Lung microvascular endothelial cell (primary cell): ENCODE measurements around the gene RABGAP1L. TPM values are rescaled to one million over a fixed set of nuclear protein-coding genes. Genes with fewer than 3 reads are reported as not detected.
"Not testable (repeated sequence)": the region's sequence is repeated elsewhere in the genome, so short reads cannot be mapped to it uniquely, and the experiment has no call there.

Experiments
- DNase-seq, 2 donors: peaks; one replicate each; pipeline versions ENCODE4 v3.0.0 to v3.0.0-alpha.2; 2010; ENCODE audit warnings: low read depth in 2 of 2
- total RNA-seq: library from RNA; depleted of rRNA; stranded (reverse); fragments of >200 nt; gene quantifications from 2 replicates; pipeline ENCODE4 v1.2.1, GENCODE V29; 2014

Gene RABGAP1L
- total RNA-seq, 1 donor from 2014 or later, result 27.0 TPM

DNA sequence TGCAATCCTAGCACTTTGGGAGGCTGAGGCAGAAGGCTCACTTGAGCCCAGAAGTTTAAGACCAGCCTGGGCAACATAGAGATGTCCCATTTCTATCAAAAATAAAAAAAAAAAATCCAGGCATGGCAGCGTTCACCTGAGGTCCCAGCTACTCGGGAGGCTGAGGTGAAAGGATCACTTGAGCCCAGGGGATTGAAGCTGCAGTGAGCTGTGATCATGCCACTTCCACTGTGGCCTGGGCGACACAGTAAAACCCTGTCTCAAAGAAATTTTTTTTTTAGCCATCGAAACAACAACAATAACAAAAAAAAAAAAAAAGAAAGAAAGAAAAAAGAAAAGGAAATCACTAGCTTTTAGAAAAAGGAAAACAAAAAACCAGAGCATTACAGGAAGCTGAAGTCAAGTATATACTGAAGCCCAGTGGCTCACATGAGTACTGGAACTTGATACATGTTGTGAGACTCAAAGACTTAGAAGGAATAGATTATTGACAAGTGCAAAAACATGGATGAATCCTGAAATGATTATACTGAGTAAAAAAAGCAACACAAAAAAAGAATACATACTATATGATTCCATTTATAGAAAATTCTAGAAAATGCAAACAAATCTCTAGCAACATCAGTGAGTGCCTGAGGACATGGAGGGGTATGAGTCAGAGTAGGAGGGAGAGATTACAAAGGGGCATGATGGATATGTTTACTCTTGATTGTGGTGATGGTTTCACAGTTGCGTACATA lies 6.1 kb upstream of the RABGAP1L start:
- peak in 1 of 2 donors; percentile 61 for DNase-seq

DNA sequence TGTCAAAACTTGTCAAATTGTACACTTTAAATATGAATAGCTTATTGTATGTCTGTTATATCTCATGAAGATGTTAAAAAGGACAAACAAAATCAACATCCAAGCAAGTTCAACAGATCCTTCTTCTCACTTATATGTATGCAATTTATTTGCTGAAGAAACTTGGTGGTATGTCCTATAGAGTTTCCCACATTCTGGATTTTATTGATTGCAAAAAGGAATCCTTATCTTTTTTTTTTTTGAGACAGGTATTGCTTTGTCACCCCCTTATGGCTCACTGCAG lies 5.6 kb upstream of the RABGAP1L start:
- DNase-seq, result no peak

DNA sequence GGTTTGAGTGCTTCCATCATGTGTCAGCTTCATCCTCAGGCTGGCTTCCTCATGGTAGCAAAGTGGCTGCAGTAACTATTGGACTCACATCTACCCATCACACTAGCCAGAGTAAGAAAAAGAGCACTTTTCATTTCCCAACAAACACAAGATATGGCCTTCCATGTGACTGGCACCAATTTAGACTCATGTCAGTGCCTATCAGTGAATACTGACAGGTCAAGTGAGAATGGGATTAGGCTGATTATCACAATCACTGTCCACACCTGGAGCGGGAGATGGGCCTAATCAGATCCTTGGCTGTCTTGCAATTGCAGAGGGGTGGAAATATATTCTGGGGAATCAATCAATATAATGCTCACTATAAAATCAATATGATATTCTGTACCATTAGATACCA lies 2.9 kb upstream of the RABGAP1L start:
- no peak for DNase-seq

DNA sequence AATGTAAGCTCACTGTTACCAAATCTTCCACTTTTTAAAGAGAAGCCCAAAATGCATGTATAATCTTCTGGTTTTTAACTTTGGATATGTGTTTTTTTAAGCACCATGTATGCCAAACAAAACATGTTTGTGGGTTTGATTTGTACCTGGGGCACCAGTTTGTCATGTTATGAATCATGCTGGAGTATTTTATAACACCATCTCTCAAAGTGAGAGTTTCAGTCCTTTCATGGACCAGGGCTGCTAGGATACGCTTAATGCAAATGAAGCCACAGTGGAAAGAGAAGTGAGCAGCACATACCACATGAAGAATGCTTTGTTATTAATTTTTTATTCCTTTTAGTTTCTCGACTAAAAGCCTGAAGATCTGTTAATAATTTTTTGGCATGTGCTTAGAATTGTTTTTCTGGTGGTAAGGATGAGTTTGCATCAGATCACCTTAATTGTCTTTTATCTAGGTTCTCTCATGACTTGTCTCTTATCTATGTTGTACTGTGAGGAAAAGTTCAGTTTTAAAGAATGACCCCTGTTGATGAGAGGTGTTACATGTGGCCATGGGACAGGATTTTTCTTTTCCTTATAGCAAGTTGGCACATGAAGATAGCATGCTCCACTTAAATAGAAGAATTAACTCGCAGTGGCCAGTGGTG lies 2.0 kb upstream of the RABGAP1L start:
- no peak for DNase-seq

DNA sequence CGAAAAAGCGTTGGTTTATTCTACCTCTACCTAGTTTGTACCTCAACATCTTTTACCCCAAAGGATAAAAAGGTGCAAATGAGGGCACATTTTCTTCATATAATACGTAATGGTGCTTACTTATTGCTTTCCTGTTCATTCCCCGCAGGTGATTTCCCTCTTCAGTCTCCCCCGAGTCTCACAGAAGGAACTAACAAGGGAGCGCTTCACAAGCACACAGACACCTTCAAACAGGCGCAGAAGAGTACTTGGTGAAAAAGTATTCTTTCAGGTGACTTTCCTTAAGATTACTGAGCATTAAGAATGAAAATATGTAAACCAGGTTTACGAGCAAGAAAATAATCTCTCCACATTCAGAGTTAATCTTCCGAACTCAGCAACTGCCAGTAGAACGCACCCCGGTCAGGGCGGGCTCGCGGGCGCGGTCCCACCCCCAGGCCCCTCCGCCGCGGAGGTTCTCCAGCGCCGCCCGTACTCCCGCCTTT lies 511 bp upstream of the RABGAP1L start:
- DNase-seq, result no peak

DNA sequence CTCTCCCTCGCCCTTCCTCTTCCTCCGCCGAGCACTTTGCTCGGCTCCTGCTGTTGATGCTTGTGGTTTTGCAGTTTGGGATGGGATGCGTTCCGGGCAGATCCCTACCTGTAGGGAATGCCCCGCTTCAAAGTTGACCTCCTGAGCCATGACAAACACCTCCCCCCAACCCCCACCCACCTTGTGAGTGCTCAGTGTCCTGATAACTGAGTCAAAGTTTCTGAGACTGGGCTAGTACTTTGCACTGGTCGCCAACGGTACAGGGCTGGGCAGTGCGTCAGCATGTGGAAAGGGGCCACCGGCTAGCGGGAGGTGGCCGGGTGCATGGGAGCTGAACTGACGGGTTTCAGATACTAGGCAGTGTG lies 771 bp downstream of the RABGAP1L start:
- DNase-seq, result peak; percentile 32 to 41

DNA sequence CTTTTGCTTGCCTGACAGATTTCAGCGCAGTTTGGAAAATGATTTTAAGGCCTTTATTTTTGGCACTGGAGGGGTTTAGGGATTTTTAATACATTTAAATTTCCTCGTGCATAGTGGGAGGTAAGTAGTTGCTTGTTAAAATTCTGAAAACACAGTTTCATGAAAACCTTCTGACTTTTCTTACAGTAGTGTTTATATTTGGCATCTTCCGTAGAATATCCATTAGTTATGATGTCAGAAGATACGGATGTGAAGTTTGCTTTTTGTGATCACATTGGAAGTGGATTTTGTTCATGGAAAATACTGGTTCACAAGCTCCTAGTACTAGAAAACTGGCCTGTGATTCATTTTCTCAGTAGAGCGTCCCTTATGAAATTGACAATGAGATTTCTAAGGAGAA lies 1.3 kb downstream of the RABGAP1L start:
- DNase-seq, result no peak

DNA sequence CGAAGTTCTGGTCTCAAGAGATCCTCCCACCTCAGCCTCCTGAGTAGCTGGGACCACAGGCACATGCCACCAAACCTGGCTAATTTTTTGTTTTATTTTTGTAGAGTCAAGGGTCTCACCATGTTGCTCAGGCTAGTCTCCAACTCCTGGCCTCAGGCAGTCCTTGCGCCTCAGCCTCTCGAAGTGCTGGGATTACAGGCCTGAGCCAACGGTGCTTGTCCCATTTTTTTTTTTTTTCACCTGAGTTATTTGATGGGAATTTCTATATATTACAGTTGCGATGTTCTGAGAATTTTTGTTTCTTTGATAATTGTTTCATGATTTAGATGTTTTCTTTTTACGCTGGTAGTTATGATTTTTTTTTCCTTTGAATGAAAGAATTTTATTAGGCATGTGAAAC lies 2.5 kb downstream of the RABGAP1L start:
- DNase-seq, result no peak

DNA sequence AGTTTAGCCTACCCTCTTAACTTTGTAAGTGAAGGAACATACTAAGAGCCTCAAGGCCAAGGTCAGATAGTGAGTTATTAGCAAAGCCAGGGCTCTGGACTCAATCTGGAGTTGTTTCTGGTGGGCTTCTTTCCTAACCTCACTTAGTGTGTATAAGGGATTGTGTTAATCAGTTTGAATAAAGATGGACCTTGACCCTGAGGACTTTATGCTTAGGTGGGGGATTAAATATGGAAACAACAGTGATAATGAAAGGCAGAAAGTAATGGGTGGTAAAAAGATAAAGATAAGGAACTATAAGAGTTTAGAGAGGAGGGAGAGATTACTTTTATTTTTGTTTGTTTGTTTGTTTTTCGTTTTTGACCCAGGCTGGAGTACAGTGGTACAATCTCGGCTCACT lies 5.5 kb downstream of the RABGAP1L start:
- DNase-seq, result no peak

DNA sequence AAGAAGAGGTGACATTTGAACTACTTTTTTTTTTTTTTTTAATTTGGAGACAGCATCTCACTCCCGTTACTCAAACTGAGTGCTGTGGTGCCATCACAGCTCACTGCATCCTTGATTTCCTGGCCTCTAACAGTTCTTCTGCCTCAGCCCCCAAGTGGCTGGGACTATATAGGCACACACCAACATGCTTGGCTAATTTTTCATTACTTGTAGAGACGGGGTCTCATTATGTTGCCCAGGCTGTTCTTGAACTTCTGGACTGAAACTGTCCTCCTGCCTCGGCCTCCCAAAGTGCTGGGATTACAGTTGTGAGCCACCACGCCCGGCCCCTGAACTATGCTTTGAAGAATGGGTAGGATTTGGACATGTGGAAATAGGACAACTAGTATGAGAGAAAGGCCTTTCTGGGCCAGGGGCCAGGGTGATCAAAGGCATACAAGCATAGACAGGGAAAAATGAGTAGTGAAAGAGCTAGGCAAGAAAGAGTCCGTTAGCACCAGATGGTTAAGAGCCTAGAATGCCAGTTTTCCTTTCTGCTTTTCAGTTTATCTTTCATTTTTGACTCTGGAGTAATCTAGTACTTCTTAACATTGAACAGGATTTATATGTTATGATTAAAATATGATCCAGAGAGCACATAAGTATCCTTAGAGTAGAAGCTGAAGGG lies 6.3 kb downstream of the RABGAP1L start:
- no peak for DNase-seq

DNA sequence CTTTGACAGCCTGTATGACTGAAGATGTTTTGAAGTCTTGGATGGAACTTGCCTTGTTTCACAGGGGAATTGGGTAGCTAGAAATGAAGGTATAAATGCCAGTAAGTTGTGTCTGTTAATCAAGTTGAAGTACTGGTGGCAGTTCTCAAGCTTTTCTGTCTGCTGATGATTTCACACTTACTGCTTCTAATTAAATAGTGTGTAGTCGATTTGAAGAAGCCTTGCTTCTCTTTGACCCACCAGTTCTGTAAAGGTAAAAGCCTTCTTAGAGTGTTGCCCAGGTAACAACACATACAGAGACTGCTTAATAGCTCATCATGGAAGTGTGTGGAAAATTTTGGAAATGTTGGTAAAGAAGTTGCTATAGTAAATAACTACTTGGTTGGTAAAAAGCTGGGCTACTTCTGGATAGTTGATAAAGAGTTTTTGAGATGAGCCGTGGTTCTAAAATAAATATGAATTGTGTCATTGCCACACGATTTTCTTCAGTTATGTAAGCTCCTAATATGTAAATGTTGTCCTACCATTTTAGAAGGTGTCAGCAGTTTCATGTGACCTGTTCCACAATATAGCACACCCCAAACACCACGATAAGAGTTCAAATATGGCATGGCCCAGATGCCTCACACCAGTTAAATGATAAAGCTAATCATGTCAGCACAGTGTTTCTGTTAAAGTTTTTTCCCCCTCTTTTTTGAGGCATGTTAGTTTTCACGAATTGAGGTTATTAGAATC lies 7.4 kb downstream of the RABGAP1L start:
- DNase-seq, result no peak

DNA sequence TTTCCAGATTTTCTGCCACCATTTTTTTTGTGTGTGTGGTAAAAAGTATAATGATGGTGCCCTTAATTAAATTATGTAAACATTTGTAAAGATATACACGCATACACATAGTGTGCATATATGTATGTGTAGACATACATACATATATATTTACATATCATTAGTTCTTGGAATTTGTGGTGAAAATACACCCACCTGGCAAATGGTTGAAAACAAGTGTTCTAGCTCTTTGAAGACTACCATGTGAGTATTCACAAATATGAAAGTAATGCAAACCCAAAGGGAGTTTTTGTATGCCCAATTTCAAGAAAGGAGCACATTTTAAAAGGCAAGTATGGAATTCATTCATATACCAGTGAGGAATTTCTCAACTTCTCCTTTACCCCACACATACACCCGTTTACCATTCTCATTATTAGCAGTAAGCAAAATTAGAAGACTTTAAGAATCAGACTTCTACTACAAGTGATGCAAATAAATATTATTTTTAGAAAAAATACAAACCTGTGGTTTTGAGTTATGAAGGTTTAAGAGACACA lies 8.0 kb downstream of the RABGAP1L start:
- DNase-seq, result no peak

DNA sequence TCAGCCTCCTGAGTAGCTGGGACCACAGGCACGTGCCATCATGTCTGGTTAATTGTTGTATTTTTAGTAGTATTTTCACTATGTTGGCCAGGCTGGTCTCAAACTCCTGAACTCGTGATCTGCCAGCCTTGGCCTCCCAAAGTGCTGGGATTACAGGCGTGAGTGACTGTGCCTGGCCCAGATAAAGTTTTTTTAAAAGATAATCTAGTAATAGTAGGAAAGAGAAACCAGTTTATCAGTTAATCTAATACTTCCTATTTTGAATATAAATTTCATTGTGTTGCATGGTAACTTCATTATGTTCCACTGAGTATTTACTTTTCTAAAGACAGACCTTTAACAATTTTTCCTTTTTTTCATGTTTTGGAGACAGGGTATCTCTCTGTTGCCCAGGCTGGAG lies 10.0 kb downstream of the RABGAP1L start:
- DNase-seq, result no peak

DNA sequence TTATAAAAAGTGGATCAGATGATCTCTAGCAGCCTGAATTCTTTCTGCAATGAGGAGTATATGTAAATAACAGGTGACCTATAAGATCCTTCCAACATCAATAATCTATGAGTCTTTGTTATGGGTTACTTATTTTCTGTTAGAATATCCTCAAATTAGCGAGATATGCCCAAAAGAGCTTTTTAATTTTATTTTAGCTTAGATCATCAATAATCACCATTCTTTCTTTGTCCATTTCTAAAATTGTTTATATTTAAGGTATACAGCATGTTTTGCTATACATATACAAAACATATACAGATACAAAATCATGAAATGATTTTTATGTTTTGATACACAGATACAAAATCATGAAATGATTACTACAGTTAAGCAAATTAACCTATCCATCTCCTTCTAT lies 11.8 kb downstream of the RABGAP1L start:
- DNase-seq, result no peak

DNA sequence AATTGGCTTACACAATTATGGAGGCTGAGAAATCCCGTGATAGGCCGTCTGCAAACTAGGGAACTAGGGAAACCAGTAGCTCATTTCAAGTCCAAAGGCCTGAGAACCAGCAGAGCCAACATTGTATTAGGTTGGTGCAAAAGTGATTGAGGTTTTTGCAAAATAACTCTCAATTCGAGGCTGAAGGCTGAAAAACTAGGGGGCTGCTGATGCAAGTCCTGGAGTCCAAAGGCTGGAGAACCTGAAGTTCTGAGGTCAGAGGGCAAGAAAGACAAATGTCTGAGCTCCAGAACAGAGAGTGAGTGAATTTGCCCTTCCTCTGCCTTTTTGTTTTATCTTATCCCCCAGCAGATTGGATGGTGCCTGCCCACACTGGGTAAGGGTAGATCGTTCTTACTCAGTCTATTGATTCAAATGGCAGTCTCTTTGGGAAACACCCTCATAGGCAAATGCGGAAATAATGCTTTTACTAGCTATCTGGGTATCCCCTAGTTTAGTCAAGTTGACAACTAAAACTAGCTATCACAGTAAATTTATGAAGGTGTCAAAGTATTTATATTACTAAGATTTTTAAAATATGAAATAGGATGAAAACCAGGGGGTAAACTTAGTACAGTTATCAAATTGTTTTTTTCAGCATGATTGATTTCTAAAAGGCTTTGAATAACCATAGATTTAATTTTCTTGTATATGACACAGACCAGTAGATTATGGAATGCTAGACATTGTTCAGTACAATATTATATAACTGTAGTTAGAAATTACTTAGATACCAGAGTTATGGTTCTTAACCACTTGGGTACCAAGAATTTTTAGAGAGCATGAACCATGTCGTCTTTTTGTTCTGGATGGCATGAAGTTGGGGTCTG lies 15.4 kb downstream of the RABGAP1L start:
- no peak for DNase-seq

DNA sequence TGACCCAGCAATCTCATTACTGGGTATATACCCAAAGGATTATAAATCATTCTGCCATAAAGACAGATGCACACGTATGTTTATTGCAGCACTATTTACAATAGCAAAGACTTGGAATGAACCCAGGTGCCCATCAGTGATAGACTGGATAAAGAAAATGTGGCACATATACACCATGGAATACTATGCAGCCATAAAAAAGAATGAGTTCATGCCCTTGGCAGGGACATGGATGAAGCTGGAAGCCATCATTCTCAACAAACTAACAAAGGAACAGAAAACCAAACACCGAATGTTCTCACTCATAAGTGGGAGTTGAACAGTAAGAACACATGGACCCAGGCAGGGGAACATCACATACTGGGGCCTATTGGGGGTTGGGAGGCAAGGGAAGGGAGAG lies 19.1 kb downstream of the RABGAP1L start:
- not testable (repeated sequence) for DNase-seq

DNA sequence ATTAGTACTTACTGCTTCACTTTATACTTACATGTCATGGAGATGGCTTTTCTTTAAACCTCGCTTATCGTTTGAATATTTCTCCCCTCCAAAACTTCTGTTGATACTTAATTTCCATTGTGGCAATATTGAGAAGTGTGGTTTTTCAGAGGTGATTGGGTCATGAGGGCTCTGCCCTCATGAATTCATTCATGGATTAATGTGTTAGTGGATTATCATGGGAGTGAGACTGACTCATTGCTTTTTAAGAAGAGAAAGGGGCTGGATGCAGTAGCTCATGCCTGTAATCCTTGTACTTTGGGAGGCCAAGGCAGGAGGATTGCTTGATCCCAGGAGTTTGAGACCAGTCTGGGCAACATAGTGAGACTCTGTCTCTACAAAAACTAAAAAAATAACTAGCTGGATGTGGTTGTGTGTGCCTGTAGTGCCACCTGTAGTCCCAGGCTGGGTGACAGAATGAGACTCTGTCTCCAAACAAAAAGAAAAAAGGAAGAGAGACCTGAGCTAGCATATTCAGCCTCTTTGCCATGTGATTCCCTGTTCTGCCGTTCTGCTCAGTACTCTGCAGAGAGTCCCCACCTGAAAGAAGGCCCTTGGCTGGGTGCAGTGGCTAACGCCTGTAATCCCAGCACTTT lies 30.2 kb downstream of the RABGAP1L start:
- DNase-seq, result no peak

DNA sequence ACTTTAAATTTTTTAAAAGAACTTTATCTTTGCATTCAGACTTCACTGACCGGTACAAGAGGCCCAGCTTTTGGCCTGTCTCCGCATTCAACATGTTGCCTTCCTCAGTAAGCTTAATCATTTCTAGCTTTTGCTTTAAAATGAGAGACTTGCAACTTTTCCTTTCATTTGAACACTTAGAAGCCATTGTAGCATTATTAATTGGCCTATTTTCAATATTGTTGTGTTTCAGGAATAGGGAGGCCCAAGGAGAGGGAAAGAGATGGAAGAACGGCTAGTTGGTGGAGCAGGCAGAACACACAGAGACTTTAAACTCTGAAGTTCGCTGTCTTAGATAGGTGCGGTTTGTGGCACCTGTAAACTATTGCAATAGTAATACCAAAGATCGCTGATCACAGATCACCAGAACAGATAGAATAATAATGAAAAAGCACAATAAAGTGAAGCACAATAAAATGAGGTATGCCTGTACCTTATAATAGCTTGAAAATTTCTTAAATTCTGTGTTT lies 31.4 kb downstream of the RABGAP1L start:
- DNase-seq, result no peak

DNA sequence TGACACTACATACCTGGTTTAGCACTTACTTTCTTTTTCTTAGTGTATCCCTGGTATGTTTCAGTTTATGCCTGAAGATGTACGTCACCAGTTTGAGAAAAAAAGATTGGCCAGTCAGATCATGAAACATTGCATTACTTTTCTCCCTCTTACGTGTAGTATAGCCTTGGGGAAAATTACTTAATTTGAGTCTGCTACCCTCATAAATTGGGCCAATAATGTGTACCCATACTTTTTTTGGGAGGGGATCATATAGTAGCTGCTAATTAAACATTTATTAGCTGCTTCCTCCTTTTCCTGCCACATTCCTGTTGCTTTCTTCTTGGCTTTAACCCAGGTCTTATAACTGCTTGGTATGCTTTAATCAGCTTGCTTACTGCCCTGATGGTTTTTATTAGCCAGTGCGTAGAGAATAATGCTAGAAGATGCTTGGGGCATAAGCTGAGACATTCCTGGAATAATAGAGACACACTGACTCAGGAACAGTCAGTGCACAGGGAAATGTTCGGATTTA lies 32.1 kb downstream of the RABGAP1L start:
- peak in 1 of 2 donors; percentile 8 for DNase-seq

DNA sequence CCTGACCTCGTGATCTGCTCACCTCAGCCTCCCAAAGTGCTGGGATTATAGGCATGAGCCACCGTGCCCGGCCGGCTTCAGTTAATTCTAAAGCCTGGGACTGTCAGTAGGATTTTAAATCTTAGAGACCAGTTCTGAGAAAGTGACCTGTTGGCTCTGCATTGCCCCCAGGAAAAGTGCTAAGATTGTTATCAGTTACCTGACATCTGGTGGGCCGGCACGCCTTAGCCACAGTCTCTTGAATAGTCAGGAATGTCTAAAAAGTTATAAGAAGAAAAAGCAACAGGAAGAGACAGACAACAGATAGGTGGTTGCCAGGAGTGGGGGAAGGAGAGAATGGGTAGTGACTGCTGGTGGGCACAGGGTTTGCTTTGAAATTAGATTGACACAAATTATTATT lies 35.1 kb downstream of the RABGAP1L start:
- DNase-seq, result no peak
